CD4-positive, alpha-beta T cell treated with Interleukin-21 for 1 hour (primary cell): ENCODE measurements around the gene SLC24A4.

Experiments
- DNase-seq: peaks from one replicate; pipeline ENCODE4 v3.0.0-alpha.2; 2020

The SLC24A4 gene

GRCh38 chr14:92460541-92460915 is 137.6 kb downstream of the SLC24A4 start:
- DNase-seq: no peak

DNA sequence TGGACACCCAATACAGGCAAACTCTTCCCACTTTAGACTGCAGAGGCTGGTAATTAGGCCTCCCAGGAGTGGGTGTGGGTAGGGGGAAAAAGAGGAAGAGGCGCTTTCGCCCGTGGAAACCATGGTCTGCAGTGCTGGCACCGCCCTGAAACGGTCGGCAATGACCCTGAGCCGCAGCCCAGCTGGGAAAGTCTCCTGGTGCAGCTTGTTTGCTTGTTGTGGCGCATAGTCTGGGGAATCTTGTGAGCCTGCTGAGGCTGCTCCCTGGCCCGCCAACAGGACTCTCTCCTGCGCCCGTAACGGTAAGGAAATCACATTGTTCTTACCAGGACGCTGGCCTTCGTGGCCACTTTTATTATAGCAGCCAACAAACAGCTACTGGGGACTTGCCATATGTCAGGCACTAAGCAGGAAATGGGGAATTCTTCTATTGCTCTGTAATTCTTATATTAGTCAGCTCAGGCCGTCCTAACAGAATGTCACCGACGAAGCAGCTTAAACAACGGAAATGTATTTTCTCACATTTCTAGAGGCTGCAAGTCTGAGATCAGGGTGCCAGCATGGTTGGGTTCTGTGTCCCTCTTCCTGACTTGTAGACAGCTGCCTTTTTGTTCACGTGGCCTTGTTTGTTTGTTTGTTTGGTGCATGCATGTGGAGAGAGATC is 138.1 kb downstream of the SLC24A4 start:
- peak; percentile 46 for DNase-seq

- no peak for DNase-seq
Measured at GRCh38 chr14:92461891-92462290, 138.9 kb downstream of the SLC24A4 start.

- DNase-seq: no peak
Measured at GRCh38 chr14:92462568-92462967, 139.6 kb downstream of the SLC24A4 start.

- DNase-seq: no peak
Measured at GRCh38 chr14:92463141-92463540, 140.2 kb downstream of the SLC24A4 start.

GRCh38 chr14:92464156-92464555 is 141.2 kb downstream of the SLC24A4 start:
- DNase-seq: no peak

DNA sequence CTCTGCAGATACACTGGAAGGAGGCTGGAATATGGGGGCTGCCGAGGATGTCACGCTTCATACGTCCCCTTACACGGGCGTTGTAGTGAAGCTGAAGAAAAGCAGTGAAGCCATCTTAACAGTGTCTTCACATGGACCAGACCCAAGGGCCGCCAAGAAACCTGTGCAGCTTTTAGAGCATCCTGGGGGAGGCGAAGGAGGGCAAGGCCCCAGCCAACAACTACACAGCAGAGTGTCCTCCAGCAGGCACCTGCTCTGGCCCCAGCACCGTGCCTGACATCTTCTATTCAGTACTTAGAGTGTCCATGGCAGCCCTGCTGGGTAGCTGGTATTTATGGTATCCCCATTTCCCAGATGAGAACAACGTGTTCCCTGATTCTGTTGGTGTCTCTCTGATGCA is 141.8 kb downstream of the SLC24A4 start:
- DNase-seq: no peak

DNA sequence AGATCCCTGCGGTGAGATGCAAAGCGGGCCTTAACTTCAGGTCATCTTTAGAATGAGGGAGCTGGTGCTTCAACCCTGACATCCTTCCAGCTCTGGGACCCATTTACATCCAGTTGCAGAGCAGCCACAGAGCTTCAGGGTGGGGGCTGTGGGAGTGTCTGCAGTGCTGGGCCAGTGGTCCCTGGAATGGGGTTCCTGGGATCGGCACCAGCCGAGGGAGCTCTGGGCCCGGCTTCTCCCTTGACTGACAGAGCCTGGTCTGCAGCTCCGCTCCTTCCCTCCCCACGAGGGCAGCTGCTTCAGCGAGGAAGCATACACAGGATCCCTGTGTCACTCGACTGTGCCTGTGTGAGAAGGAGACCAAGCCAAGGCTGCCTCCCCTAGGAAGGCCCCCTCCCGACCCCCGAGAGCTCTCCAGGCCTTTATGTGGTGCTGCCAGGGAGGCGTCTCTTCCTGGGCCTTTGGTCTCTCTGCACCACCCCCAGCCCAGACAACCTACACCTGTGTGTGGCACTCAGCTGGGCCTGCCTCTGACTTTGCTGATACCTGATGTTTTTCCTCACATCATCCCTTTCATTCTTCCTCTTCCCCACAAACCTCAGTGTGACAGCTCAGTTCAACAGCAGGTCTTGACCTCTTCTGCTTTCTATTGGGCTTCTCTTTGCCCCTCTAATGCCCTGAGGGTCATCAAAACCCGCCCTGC is 142.5 kb downstream of the SLC24A4 start:
- no peak for DNase-seq

DNA sequence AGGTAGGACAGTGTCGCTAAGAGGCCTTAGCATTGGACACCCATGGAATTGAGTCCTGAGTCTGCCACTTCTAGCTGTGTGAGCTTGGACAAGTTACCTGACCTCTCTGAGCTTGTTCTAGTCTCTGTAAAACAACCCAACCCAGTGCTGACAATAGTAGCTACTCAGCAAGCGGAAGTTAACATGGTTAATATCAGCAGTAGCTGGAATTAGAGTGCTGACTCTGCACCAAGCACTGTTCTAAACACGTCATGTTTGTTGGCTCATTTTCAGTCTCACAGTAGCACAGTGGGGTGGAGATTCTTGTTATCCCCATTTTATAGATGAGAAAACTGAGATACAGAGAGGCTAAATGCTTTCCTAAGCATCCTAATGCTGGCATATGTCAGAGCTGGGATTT is 143.1 kb downstream of the SLC24A4 start:
- no peak for DNase-seq

DNA sequence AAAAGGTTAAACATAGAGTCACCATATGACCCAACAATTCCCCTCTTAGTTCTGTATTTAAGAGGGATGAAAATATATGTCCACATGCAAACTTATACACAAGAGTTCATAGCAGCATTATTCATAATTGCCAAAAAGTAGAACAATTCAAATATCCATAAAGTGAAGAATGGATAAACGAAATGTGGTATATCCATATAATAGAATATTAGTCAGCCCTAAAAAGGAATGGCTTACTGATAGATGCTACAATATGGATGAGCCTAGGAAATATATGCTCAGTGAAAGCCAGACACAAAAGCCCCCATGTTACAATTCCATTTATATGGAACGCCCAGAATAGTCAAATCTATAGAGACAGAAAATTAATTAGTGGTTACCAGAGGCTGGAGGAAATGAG is 146.6 kb downstream of the SLC24A4 start:
- no peak for DNase-seq

DNA sequence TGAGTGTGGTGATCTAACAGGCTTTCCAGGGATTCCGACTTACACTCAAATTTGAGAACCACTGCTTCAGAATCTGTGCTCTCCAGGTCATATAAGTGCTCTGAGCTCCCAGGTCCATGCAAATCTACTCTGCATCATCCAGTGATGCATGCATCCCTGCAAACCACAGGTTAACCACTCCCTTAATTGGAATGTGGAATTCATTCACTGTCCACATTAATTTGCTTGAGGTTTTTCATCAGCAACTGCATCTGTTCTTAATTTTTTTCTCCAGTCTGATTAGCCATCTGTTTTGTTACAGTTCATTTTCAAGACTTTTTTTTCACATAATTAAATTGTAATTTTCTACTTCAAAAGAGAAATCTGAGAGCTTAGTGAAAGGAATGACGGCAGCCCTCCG is 147.2 kb downstream of the SLC24A4 start:
- no peak for DNase-seq

- DNase-seq: no peak
Measured at GRCh38 chr14:92470811-92471210, 147.8 kb downstream of the SLC24A4 start.

GRCh38 chr14:92471919-92472318 is 149.0 kb downstream of the SLC24A4 start:
- DNase-seq: no peak

- no peak for DNase-seq
Measured at GRCh38 chr14:92472860-92473259, 149.9 kb downstream of the SLC24A4 start.

GRCh38 chr14:92473261-92473968 is 150.4 kb downstream of the SLC24A4 start:
- no peak for DNase-seq

GRCh38 chr14:92473969-92474535 is 151.1 kb downstream of the SLC24A4 start:
- no peak for DNase-seq

- no peak for DNase-seq
Measured at GRCh38 chr14:92475037-92475436, 152.1 kb downstream of the SLC24A4 start.

DNA sequence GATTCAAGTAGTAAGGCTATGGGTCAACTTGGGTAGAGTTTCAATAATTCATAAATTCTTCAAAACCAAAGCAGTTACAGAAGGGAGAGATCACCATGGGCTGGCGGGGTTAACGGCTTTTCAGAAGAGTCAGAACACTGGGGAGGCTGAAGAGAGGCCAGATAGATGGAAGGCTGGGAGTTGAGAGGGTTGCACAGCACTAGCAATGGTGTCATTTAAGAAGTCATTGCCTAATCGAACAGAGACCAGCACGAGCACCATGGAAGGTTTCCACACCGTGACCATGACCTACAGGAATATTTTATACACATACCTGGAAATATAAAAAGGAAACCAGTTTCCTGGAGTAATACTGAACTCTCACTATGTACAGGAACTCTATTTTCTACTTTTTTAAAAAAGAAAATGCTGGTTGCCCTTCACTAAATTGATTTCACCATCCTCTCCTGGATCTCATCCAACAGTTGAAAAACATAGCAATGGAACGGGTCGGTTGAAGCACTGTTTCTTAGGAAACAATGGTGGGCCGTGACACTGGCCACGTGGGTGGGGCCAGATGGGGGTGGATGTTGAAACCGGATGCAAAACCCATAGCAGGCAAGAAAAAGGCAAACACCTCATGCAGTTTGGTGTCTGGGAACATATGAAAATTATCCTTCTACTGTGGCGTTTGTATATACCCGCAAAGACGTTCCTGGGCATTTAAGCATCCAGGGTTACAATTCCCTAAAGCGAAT is 152.7 kb downstream of the SLC24A4 start:
- no peak for DNase-seq

GRCh38 chr14:92480856-92481255 is 157.9 kb downstream of the SLC24A4 start:
- DNase-seq: no peak

DNA sequence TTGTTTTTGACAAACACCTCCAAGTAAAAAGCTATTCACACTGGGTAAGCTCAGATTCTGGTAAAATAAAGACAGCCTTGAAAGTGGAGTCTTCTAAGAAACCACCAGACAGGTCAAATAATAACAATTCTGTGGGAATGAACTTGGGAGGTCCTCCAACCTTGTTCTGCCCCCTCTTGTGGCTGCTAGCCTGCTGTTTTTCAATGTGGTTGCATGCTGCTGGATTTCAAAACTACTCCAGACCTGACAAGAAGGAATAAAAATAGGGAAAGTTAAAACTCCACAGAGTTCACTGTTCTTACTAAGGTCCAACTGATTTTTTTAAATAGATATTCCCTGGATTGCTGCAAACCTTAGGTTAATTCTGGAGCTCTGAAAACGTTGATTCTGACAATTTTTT is 158.4 kb downstream of the SLC24A4 start:
- DNase-seq: no peak

GRCh38 chr14:92481811-92482555 is 159.0 kb downstream of the SLC24A4 start:
- DNase-seq: no peak

DNA sequence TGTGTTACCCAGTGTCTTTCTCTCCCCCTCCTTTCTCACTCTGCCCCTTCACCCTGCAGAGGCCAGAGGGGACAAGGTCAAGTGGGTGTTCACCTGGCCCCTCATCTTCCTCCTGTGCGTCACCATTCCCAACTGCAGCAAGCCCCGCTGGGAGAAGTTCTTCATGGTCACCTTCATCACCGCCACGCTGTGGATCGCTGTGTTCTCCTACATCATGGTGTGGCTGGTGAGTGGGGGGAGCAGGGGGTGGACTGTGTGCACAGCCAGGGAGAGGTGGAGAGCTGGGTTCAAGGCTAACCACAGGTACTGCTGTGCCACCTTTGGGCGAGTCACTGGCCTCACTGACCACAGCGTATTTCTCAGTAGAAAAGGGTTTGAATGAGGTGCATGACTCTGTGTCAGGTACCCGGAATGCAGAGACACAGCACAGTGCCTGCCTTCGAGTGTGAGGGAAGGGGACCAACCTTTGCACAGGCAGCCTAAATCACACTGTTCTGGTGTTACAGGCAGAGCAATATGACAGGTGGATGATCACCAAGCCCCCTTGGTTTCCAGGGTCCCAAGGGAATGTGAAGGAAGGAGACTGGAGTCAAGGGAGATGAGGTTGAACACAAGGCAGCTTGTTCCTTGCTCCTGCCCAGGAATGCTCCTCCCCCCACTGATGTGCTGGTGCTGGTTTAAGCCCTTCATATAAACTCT is 159.8 kb downstream of the SLC24A4 start:
- DNase-seq: no peak
